Activated T-helper 17 cell treated with anti-CD3 and anti-CD28 coated beads, Interleukin-2, amount 50 U/mL, for 72 hours (primary cell): ENCODE results near the gene PLCH1. TPM values are rescaled to one million over a fixed set of nuclear protein-coding genes. Genes with fewer than 3 reads are reported as not detected.
"Not testable (repeated sequence)": the region's sequence is repeated elsewhere in the genome, so short reads cannot be mapped to it uniquely, and the experiment has no call there.

Source experiments
- ATAC-seq: fragments of 150-1000 bp; cut with Tn5 transposase; replicated peaks from 2 replicates; pipeline ENCODE4 v1.10.0; 2021; ENCODE audit warnings: mild to moderate bottlenecking, moderate library complexity
- H3K27ac Mint-ChIP-seq: one replicate; pipeline ENCODE4 v1.8.0; 2022; ENCODE audit warnings: mixed read lengths
- H3K27me3 Mint-ChIP-seq: one replicate; pipeline ENCODE4 v1.8.0; 2022; ENCODE audit warnings: mixed read lengths
- H3K36me3 Mint-ChIP-seq: one replicate; pipeline ENCODE4 v1.8.0; 2022; ENCODE audit warnings: low read depth, mild to moderate bottlenecking, mixed read lengths
- H3K4me1 Mint-ChIP-seq: one replicate; pipeline ENCODE4 v1.8.0; 2022; ENCODE audit warnings: mixed read lengths
- H3K4me3 Mint-ChIP-seq: one replicate; pipeline ENCODE4 v1.8.0; 2022; ENCODE audit warnings: mild to moderate bottlenecking, mixed read lengths
- H3K9me3 Mint-ChIP-seq: one replicate; pipeline ENCODE4 v1.8.0; 2022; ENCODE audit warnings: mixed read lengths
- total RNA-seq, 2 donors: library from RNA; stranded (reverse); gene quantifications; one replicate each; pipeline ENCODE4 v1.2.3, GENCODE V29; 2022

PLCH1 gene
- total RNA-seq, 2 donors from 2014 or later, result 0.24 TPM; not detected in 1

DNA sequence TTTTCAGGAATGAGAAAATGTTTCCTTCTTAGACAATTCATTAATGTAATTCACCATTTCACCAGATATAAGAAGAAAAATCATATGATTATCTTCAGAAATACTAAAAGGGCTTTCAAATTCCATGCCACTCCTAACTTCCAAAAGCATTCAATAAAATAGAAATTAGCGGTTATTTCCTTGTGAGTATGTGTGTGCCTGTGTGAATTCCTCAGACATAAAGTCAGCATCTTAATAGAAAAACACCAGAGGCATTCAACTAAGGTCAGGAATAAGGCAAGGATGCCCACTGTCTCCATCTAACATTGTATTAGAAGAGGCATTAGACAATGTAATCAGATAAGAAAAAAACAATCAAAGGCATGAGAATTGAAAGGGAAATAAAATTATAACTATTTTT lies 88.4 kb downstream of the PLCH1 start:
- no peaks in the 10 kb centered on the region for H3K27me3 Mint-ChIP-seq
- H3K9me3 Mint-ChIP-seq, result no peaks in the 10 kb centered on the region
- no peaks in the 10 kb centered on the region for H3K4me1 Mint-ChIP-seq
- ATAC-seq, result no peak
- H3K4me3 Mint-ChIP-seq, result no peak overlapping the region
- H3K27ac Mint-ChIP-seq, result no peak overlapping the region
- no peaks in the 10 kb centered on the region for H3K36me3 Mint-ChIP-seq

DNA sequence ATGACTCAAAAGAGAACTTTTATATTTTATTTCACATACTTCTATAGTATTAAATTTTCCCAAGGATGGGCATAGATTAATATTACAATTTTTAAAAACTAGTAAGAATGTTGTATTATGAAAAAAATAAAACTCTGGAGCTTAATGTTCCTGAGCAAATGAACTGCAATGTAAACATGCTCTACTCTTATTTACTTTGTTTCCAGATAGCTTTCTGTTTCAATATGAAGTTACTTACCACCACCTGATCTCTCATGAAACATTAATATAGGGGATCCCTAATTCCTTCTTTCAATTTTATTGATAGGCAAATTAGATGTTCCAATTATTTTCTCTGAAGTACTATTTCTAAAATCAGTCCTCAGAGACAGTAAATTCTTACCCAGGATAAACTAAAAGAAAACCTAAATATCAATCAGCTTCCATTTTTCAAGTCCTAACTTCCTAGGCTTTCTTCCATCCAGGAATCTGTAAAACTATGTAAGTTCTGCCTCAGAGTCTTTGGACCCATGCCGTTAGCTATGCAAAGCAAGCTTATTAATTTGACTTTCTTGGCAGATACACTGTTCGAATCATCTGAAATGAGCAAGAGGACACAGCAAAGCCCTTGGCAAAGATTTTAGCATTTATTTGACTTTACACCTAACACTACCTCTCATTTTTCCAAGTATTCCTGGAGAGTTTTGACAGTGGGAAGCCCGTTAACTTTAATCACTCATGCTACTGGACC lies 93.2 kb downstream of the PLCH1 start:
- Mint-ChIP-seq H3K4me1 (no peaks in the 10 kb centered on the region), H3K4me3 (no peak overlapping the region), H3K27ac (no peak overlapping the region), H3K36me3 (no peaks in the 10 kb centered on the region), H3K9me3 (no peaks in the 10 kb centered on the region), H3K27me3 (no peaks in the 10 kb centered on the region)
- no peak for ATAC-seq

DNA sequence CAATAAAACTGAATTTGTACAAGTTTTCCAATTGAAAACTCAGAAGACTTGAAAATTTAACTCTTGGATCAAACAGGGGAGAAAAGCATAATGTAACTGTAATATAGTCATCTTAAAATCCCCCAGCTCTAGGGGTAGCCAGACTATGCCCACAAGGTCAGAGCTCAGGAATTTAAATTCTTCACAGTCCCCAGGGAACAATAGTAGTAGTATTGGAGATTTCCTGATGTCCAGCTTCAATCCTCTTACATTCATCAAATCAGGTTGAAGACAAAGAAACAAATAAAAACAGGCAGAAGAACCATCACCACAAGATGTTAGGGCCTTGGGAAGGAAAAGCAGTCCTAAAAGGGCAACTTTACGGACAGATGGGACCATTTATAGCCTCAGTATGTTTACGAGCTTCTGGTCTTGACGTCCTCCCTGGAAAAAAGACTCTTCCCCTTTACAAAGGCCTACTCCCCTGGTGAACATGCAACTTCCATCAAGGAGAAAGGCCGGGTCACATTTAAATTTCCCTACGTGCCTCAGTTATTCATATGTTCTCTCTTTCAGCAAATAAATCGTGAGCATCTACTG lies 96.8 kb downstream of the PLCH1 start:
- H3K9me3 Mint-ChIP-seq, result no peaks in the 10 kb centered on the region
- H3K36me3 Mint-ChIP-seq, result no peaks in the 10 kb centered on the region
- no peak overlapping the region for H3K27ac Mint-ChIP-seq
- no peaks in the 10 kb centered on the region for H3K27me3 Mint-ChIP-seq
- no peaks in the 10 kb centered on the region for H3K4me1 Mint-ChIP-seq
- H3K4me3 Mint-ChIP-seq, result no peak overlapping the region
- ATAC-seq, result no peak

DNA sequence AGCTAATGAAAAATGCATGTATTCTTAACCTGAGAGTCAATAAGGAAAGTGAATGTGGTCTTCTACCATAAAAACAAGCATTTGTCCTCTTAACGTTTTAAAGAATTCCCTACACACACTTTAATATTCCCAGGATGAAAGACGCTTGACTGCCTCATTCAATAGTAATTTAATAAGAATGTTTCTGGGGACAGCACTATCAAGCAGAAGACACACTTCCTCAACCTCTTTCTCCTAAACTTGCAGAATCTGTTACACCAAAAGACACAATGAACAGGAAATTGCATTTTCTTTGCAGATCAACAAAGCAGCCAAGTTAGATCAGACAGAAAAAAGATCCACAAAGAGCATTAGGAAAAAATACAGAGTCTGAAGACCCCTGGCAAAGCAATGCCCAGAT lies 97.7 kb downstream of the PLCH1 start:
- no peaks in the 10 kb centered on the region for H3K4me1 Mint-ChIP-seq
- H3K27me3 Mint-ChIP-seq, result no peaks in the 10 kb centered on the region

DNA sequence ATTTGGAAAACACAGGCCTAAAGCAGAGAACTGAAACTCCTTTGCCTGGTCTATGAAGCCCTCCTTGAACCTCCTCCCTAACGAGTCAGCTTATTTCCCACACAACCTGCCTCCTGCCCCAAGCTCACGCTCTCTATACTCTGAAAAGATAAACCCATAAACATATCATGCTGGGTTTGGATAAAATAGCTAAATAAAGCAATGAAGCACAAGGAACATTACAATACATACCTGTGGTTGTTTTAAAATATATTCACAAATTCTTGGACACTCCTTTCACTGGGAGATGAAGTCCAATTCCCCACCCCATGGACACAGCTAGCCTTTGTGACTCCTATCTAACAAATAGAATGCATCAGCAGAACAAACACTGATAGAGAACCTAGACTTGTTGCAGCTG lies 98.2 kb downstream of the PLCH1 start:
- Mint-ChIP-seq H3K27me3 (no peaks in the 10 kb centered on the region), H3K4me1 (no peaks in the 10 kb centered on the region), H3K9me3 (no peaks in the 10 kb centered on the region), H3K36me3 (no peaks in the 10 kb centered on the region), H3K4me3 (no peak overlapping the region), H3K27ac (no peak overlapping the region)
- no peak for ATAC-seq

More for the DNA sequence above, 97.7 kb downstream of the PLCH1 start:
- ATAC-seq, result no peak
- no peak overlapping the region for H3K27ac Mint-ChIP-seq
- H3K4me3 Mint-ChIP-seq, result no peak overlapping the region
- no peaks in the 10 kb centered on the region for H3K9me3 Mint-ChIP-seq
- no peaks in the 10 kb centered on the region for H3K36me3 Mint-ChIP-seq

DNA sequence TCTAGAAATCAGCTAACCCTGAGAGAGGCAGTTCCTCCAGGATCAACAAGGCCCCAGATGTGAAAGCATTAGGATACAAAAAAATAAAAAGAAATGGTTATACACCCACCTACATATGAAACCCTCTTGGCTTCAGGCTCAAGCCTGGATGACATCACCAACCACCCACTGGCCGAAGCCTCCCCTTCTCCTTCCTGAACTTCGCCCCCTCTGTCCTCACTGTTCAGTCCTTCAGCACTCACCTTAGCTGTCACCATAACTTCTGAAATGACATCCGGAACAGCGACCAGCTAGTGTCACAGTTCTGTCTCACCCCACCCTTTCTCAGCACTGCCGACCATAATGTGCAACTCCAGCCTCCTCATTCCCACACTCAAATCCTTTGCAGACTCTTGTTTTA lies 98.7 kb downstream of the PLCH1 start:
- Mint-ChIP-seq H3K4me1 (no peaks in the 10 kb centered on the region), H3K27ac (no peak overlapping the region), H3K9me3 (no peaks in the 10 kb centered on the region), H3K4me3 (no peak overlapping the region), H3K27me3 (no peaks in the 10 kb centered on the region), H3K36me3 (no peaks in the 10 kb centered on the region)
- ATAC-seq, result no peak

DNA sequence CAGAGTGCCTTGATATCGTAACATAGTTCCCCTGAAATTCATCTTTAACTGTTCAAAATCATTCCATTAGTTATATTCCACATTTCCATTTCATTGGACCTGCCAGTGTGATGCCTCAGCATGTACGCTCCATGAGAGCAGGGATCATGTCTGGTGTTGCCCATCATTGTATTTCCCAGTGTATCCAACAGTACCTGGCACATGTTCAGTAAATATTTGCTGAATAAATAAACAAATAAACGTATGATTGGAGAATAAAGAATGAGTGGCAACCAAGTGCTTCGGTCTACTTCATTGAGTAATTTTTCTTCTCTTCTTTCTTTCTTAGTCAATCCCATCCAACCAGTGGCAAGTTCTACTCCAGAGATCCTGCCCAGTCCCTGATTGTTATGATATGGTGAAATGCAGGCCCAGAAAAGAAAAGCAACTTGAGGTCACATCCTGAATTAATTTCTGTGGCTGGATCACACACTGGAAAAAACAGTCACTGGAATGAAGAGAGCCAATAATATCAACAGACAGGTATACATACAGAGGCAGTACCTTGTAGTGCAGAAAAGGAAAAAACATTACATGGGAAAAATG lies 101.2 kb downstream of the PLCH1 start:
- H3K27me3 Mint-ChIP-seq, result no peaks in the 10 kb centered on the region
- H3K4me3 Mint-ChIP-seq, result no peak overlapping the region
- ATAC-seq, result no peak
- H3K9me3 Mint-ChIP-seq, result no peaks in the 10 kb centered on the region
- H3K4me1 Mint-ChIP-seq, result no peaks in the 10 kb centered on the region
- no peak overlapping the region for H3K27ac Mint-ChIP-seq
- H3K36me3 Mint-ChIP-seq, result no peaks in the 10 kb centered on the region

DNA sequence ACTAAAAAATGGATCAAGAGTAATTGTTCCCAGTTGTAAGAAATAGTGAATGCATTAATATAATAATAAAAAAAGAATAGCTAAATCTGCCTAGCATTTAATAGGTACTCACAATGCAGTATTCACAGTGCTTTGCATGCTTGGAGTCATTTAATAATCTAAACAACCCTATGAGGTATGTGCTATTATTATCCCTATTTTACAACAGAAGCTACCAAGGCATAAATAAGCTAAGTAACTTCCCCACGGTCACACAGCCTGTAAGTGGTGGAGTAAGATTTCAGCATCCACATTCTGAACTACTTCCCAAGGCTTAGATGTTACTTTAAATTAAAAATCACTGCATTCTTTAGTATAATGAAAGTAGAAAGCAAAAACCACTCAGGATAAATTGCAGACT lies 102.9 kb downstream of the PLCH1 start:
- ATAC-seq, result no peak
- H3K4me1 Mint-ChIP-seq, result no peaks in the 10 kb centered on the region
- peaks cover 4% of the 10 kb centered on the region for H3K27me3 Mint-ChIP-seq
- no peaks in the 10 kb centered on the region for H3K36me3 Mint-ChIP-seq
- no peak overlapping the region for H3K27ac Mint-ChIP-seq
- H3K4me3 Mint-ChIP-seq, result no peak overlapping the region
- no peaks in the 10 kb centered on the region for H3K9me3 Mint-ChIP-seq

DNA sequence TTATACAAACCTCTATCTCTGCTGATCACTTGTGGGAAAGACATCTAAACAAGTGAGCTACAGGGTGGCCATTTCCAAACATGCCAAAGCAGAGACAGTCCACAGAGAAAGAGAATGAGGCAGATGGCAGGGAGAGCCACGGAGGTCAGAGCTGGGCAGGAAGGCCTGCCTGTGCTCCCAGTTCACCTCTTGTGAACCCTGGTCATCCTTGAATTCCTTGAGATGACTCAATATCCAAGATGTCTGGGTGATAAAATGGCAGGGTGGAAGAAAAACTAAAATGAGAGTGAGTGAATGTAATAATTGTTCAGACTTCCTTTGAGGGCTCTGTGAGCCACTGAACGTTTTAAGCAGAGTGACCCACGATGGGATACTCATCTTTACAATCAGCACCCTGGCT lies 104.8 kb downstream of the PLCH1 start:
- H3K9me3 Mint-ChIP-seq, result no peaks in the 10 kb centered on the region
- no peaks in the 10 kb centered on the region for H3K36me3 Mint-ChIP-seq
- H3K4me3 Mint-ChIP-seq, result no peak overlapping the region
- H3K27me3 Mint-ChIP-seq, result peaks cover 4% of the 10 kb centered on the region
- ATAC-seq, result no peak
- H3K4me1 Mint-ChIP-seq, result no peaks in the 10 kb centered on the region
- no peak overlapping the region for H3K27ac Mint-ChIP-seq

DNA sequence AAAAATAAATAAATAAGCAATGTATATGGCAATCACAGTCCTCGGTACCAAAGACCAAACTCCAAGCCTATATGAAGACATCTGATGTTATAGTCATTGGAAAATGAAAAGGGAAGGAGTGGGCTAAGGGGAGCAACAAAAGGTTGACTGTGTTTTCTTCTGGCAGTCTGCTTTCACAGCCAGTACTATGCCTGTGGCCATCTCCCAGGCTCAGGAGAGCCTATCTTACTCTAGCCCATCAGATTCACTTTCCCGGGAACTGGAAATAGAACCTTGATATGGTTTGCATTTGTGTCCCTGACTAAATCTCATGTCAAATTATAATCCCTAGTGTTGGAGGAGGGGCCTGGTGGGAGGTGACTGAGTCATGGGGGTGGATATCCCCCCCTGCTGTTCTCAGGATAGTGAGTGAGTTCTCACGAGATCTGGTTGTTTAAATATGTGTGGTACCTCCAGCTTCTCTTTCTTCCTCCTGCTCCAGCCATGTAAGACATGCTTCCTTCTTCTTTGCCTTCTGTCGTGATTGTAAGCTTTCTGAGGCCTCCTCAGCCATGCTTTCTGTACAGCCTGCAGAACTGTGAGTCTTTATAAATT lies 105.3 kb downstream of the PLCH1 start:
- H3K36me3 Mint-ChIP-seq, result no peaks in the 10 kb centered on the region
- ATAC-seq, result no peak
- no peak overlapping the region for H3K4me3 Mint-ChIP-seq
- no peaks in the 10 kb centered on the region for H3K9me3 Mint-ChIP-seq
- no peak overlapping the region for H3K27ac Mint-ChIP-seq
- peaks cover 4% of the 10 kb centered on the region for H3K27me3 Mint-ChIP-seq
- H3K4me1 Mint-ChIP-seq, result no peaks in the 10 kb centered on the region

DNA sequence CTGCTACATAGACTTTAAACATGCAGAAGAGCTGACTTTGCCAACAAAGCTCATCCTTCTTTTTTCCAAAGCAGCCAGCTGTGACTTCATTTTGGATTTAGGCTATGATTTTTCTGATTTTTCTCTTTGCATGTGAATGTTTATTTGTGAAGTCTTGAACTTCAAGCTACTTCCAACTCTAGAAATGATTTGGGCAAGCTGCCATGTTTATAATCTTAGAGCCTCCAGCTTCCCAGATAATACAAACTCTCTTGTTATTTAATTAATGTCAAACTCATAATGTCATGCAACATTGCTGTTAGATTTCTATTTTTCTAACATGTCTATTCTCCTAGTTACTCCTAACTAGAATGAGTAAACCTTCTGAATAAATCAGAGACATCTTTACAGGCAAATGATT lies 106.4 kb downstream of the PLCH1 start:
- H3K36me3 Mint-ChIP-seq, H3K27me3 Mint-ChIP-seq, H3K4me3 Mint-ChIP-seq, H3K9me3 Mint-ChIP-seq, ATAC-seq, H3K27ac Mint-ChIP-seq, H3K4me1 Mint-ChIP-seq: not testable (repeated sequence)

DNA sequence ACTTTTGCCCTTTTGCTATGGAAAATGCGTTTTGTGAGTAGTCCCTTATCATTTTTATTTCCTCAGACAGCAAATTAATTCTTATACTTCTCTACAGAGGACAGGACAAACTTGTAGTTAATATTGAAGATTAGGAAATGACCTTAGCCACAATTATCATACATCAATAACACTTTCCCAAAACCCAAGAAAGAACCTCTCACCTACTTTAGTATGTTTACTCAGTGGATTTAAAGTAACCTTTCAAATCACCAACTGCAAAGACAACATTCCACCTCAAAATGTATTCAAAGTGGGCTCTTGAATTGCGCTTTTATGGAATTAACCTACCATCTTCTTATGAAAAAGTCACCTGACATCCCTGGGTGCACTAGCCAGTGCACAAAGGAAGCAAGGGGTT lies 107.3 kb downstream of the PLCH1 start:
- Mint-ChIP-seq H3K9me3 (no peaks in the 10 kb centered on the region), H3K36me3 (no peaks in the 10 kb centered on the region), H3K27ac (no peak overlapping the region), H3K4me3 (no peak overlapping the region), H3K4me1 (no peaks in the 10 kb centered on the region), H3K27me3 (peaks cover 4% of the 10 kb centered on the region)
- no peak for ATAC-seq

DNA sequence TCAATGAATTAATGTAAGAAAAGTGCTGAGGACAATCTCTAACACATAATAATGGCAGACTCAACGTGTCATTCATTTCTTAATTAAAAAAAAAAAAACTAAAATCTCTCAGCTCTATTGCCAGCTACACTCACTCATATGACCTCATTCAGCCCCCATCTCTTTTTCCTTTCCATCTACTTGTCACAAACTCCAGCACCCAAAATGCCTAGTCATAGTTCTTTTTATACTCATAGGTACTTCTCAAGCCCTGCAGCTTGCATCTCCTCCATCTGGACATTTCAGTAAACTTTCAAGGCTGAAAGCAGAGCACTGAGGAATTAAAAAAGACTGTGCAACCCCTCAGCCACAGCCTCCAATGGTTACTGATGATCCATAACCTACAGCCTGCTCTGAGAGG lies 109.8 kb downstream of the PLCH1 start:
- Mint-ChIP-seq H3K36me3 (no peaks in the 10 kb centered on the region), H3K4me3 (no peak overlapping the region), H3K4me1 (no peaks in the 10 kb centered on the region), H3K9me3 (no peaks in the 10 kb centered on the region), H3K27me3 (peaks cover 10% of the 10 kb centered on the region), H3K27ac (no peak overlapping the region)
- no peak for ATAC-seq

DNA sequence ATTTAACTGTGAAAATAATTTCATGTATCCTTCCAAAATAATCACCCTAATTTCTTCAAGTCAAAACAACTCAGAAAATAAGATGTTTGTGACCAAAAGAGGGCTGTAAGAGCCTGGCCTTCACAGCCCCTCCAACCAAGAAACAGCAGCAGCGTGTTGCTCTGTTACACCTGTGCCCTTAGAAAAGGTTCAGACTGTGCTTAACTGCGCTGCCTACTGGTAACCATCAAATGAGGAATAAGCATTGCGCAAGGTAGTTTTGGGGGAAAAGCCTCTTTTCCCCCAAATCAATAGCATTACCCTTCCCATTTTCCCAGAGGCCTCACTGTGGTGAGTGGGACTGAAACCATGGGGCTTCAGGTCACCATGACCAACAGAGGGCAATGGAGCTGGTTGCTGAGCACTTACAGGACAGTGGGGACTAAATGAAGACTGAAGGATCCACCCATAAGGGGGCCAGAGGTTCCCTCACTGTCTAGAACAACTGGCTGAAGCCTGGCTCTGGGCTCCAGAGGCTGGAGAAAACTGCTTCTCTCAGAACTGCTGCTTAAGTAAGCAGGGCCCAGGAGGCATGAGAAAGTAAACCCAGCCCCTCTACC lies 110.7 kb downstream of the PLCH1 start:
- no peak for ATAC-seq
- no peaks in the 10 kb centered on the region for H3K9me3 Mint-ChIP-seq

More for the DNA sequence above, 110.7 kb downstream of the PLCH1 start:
- Mint-ChIP-seq H3K36me3 (no peaks in the 10 kb centered on the region), H3K27me3 (peaks cover 10% of the 10 kb centered on the region), H3K27ac (no peak overlapping the region), H3K4me3 (no peak overlapping the region), H3K4me1 (no peaks in the 10 kb centered on the region)
